Endothelial cell of umbilical vein (primary cell): ENCODE data around the gene SH3RF3. TPM values are rescaled to one million over a fixed set of nuclear protein-coding genes. Genes with fewer than 3 reads are reported as not detected.

Experiments used
- BruUV-seq: library from RNA; stranded (reverse); fragments of 400-500 nt; replicated peaks from 2 replicates; lab custom pipeline; 2021; lab: Mats Ljungman, UMichigan
- CTCF ChIA-PET: fragments of 300-600, 350-600 bp; sonication (Branson Sonifier 250); formaldehyde crosslinking; loops from one replicate; lab custom pipeline; 2021; ENCODE audit warnings: antibody characterized with exemption, inconsistent platforms; lab: Charles Lee
- POLR2A ChIA-PET: fragments of 300-600, 350-600 bp; sonication (Branson Sonifier 250); formaldehyde crosslinking; loops from one replicate; lab custom pipeline; 2021; ENCODE audit warnings: antibody characterized with exemption, inconsistent platforms; lab: Charles Lee
- DNase-seq: peaks from one replicate; pipeline ENCODE4 v3.0.0-alpha.2; 2011; ENCODE audit warnings: low read depth, low spot score
- FAIRE-seq: peaks from 2 replicates; lab custom pipeline; 2011; peaks lifted over from hg19 to GRCh38; lab: Jason Lieb, UNC
- H2AFZ ChIP-seq: 2 replicates; pipeline ENCODE4 v1.6.0; 2012; ENCODE audit warnings: low read depth, low read length, control low read depth, inconsistent platforms
- H3K27ac ChIP-seq: 2 replicates; pipeline ENCODE4 v1.5.1; 2011; ENCODE audit warnings: low read depth, mild to moderate bottlenecking, control low read depth, low read length, moderate library complexity; ENCODE audit not compliant: insufficient read depth
- H3K27me3 ChIP-seq, 2 experiments: 2 replicates each; pipeline versions ENCODE4 v1.6.0 to v1.6.1; 2011; ENCODE audit warnings: low read length in 2 of 2, mixed read lengths in 1 of 2; ENCODE audit not compliant: control insufficient read depth in 2 of 2, insufficient read depth in 2 of 2
- H3K36me3 ChIP-seq, 2 experiments: 2 replicates in 1 of 2; 3 replicates in 1 of 2; pipeline ENCODE4 v1.5.1; 2011; ENCODE audit warnings: low read length in 2 of 2, mild to moderate bottlenecking in 1 of 2, moderate library complexity in 1 of 2; ENCODE audit not compliant: control insufficient read depth in 2 of 2, insufficient read depth in 2 of 2; ENCODE audit errors: extremely low read depth in 1 of 2
- H3K4me1 ChIP-seq: 3 replicates; pipeline ENCODE4 v1.5.1; 2011; ENCODE audit warnings: mild to moderate bottlenecking, low read length; ENCODE audit not compliant: control insufficient read depth, insufficient read depth; ENCODE audit errors: extremely low read depth
- H3K4me2 ChIP-seq: 2 replicates; pipeline ENCODE4 v1.6.1; 2011; ENCODE audit warnings: low read length, control low read depth, mixed read lengths; ENCODE audit not compliant: insufficient read depth
- H3K4me3 ChIP-seq, 3 experiments: fragments of 200-600 bp in 1 of 3; sonication (generic), shearing (Covaris generic) in 1 of 3; replicated peaks in 1 of 3; 2 replicates each; pipeline ENCODE4 v1.5.1; 2011 to 2016; ENCODE audit warnings: control low read depth in 3 of 3, low read length in 3 of 3, mild to moderate bottlenecking in 2 of 3, inconsistent platforms in 1 of 3, low read depth in 1 of 3, moderate library complexity in 1 of 3; ENCODE audit not compliant: insufficient read depth in 1 of 3
- H3K79me2 ChIP-seq: 2 replicates; pipeline ENCODE4 v1.6.0; 2012; ENCODE audit warnings: low read length, inconsistent platforms; ENCODE audit not compliant: control insufficient read depth, insufficient read depth
- H3K9ac ChIP-seq: replicated peaks from 2 replicates; pipeline ENCODE3; 2011; ENCODE audit warnings: low read length, control low read depth; ENCODE audit not compliant: insufficient read depth; ENCODE audit errors: extremely low read depth
- H3K9me1 ChIP-seq: replicated peaks from 3 replicates; pipeline ENCODE4 v1.6.0; 2011; ENCODE audit warnings: mild to moderate bottlenecking, low read length; ENCODE audit not compliant: control insufficient read depth, insufficient read depth; ENCODE audit errors: extremely low read depth
- H3K9me3 ChIP-seq: replicated peaks from 2 replicates; pipeline ENCODE4 v1.5.1; 2012; ENCODE audit warnings: low read length, inconsistent platforms; ENCODE audit not compliant: control insufficient read depth, insufficient read depth
- H4K20me1 ChIP-seq: replicated peaks from 2 replicates; pipeline ENCODE3; 2011; ENCODE audit warnings: mild to moderate bottlenecking, low read length; ENCODE audit not compliant: control insufficient read depth, insufficient read depth; ENCODE audit errors: extremely low read depth
- CTCF ChIP-seq, 2 donors: IDR thresholded peaks; 1 replicate in 1 of 2; 2 replicates in 1 of 2; pipeline ENCODE4 v1.5.1; 2011; ENCODE audit warnings: low read length in 2 of 2, mild to moderate bottlenecking in 2 of 2, moderate library complexity in 2 of 2, control low read depth in 1 of 2, inconsistent platforms in 1 of 2, low read depth in 1 of 2; ENCODE audit not compliant: insufficient read depth in 1 of 2; ENCODE audit errors: extremely low read depth in 1 of 2
- EZH2 ChIP-seq: IDR thresholded peaks from 2 replicates; pipeline ENCODE4 v1.6.1; 2012; ENCODE audit warnings: borderline replicate concordance, low read depth, mild to moderate bottlenecking, moderate library complexity, low read length, inconsistent platforms; ENCODE audit not compliant: severe bottlenecking
- FOS ChIP-seq: IDR thresholded peaks from 2 replicates; pipeline ENCODE4 v1.6.1; 2011; ENCODE audit warnings: mild to moderate bottlenecking, low read length, moderate library complexity, borderline replicate concordance; ENCODE audit not compliant: insufficient read depth
- GATA2 ChIP-seq: IDR thresholded peaks from 2 replicates; pipeline ENCODE4 v1.7.0; 2011; ENCODE audit warnings: low read depth, mild to moderate bottlenecking, moderate library complexity, mixed read lengths, low read length; ENCODE audit not compliant: insufficient read length, insufficient read depth
- JUN ChIP-seq: IDR thresholded peaks from 2 replicates; pipeline ENCODE4 v1.6.1; 2011; ENCODE audit warnings: borderline replicate concordance, low read depth; ENCODE audit not compliant: insufficient read length, insufficient read depth
- MAX ChIP-seq: IDR thresholded peaks from 2 replicates; pipeline ENCODE4 v1.6.1; 2011; ENCODE audit not compliant: insufficient read depth, insufficient read length
- MYC ChIP-seq: IDR thresholded peaks from one replicate; pipeline ENCODE4 v1.6.1; 2011; ENCODE audit warnings: mild to moderate bottlenecking, low read depth, low read length
- POLR2A ChIP-seq: IDR thresholded peaks from 2 replicates; pipeline ENCODE4 v1.6.1; 2012; ENCODE audit warnings: low read depth, mild to moderate bottlenecking, control low read depth, low read length
- POLR2AphosphoS5 ChIP-seq: IDR thresholded peaks from 2 replicates; pipeline ENCODE4 v1.6.1; 2012; ENCODE audit warnings: low read depth, mild to moderate bottlenecking, control low read depth, low read length, moderate library complexity; ENCODE audit not compliant: insufficient read depth
- dilution Hi-C: fragments of 300-500 bp; cut with MboI; formaldehyde crosslinking; loops from one replicate; pipeline ENCODE4 v1.15.0; 2019; ENCODE audit warnings: low sequenced_read_pairs; ENCODE audit not compliant: extremely low pct_ligation_motif_present
- intact Hi-C: fragments of 100-400 bp; cut with micrococcal nuclease; formaldehyde crosslinking; loops from one replicate; pipeline ENCODE4 v1.10.0; 2022
- polyA plus RNA-seq, 4 experiments: library from polyadenylated mRNA; depleted of rRNA in 3 of 4; stranded (reverse) in 3 of 4; unstranded in 1 of 4; fragments of >200 nt; gene quantifications; 2 replicates each; pipeline versions ENCODE4 v1.2.1 to v1.2.3, GENCODE V29; 2011 to 2012; ENCODE audit warnings: missing spikeins in 1 of 4
- total RNA-seq: library from RNA; stranded (reverse); gene quantifications from 2 replicates; pipeline ENCODE4 v1.2.3, GENCODE V29; 2021

SH3RF3 gene
- total and polyA plus RNA-seq, 2 donors (not counting 3 experiments of a cell fraction or from before 2014, with no cell fraction given), result 3.8 to 14.7 TPM

- CTCF ChIA-PET, result no interaction called here
- no peak overlapping the region for H3K4me2 ChIP-seq
- H3K79me2 ChIP-seq, result peaks cover 5% of the 10 kb centered on the region
- no peaks in the 10 kb centered on the region for H3K36me3 ChIP-seq
- H4K20me1 ChIP-seq, result no peaks in the 10 kb centered on the region
- no peak overlapping the region for H2AFZ ChIP-seq
- intact Hi-C loops, result loop anchor here (5.0 kb wide), 1 partner anchor 63 kb away; no protein-coding TSS in a partner anchor
- no peak overlapping the region for H3K9ac ChIP-seq
- H3K27ac ChIP-seq, result no peak overlapping the region
- no peak overlapping the region for H3K4me3 ChIP-seq
- no TSS peak for BruUV-seq
- POLR2A ChIA-PET, result no interaction called here
- TF ChIP-seq CTCF (IDR thresholded peaks at IDR 0.05; ENCODE audit: extremely low read depth in 1 of 2, insufficient read depth in 1 of 2, low read depth in 1 of 2, low read length in 2 of 2), result no peak
- no peak for TF ChIP-seq MYC
- TF ChIP-seq FOS, result no peak
- no peak for TF ChIP-seq EZH2
- TF ChIP-seq MAX, result no peak
- no peak for TF ChIP-seq POLR2A
- no peak for TF ChIP-seq POLR2AphosphoS5
- TF ChIP-seq GATA2, result no peak
- no peak for TF ChIP-seq JUN
- DNase-seq (no peak), FAIRE-seq (no peak)
- dilution Hi-C loops, result no loop called here
- no peaks in the 10 kb centered on the region for H3K9me3 ChIP-seq
- H3K27me3 ChIP-seq, result no peaks in the 10 kb centered on the region
- H3K9me1 ChIP-seq, result no peaks in the 10 kb centered on the region
- H3K4me1 ChIP-seq, result peaks cover 37% of the 10 kb centered on the region
These were observed 139.9 kb downstream of the SH3RF3 start for GRCh38 chr2:109268916-109269315.
